Measurements from ENCODE around the gene THTPA. TPM values are rescaled to one million over a fixed set of nuclear protein-coding genes. Genes with fewer than 3 reads are reported as not detected.
"Not testable (repeated sequence)": the region's sequence is repeated elsewhere in the genome, so short reads cannot be mapped to it uniquely, and the experiment has no call there.

THTPA gene
- total RNA-seq, 4 donors from 2014 or later: 14.4 to 47.1 (median 25.2) TPM

DNA sequence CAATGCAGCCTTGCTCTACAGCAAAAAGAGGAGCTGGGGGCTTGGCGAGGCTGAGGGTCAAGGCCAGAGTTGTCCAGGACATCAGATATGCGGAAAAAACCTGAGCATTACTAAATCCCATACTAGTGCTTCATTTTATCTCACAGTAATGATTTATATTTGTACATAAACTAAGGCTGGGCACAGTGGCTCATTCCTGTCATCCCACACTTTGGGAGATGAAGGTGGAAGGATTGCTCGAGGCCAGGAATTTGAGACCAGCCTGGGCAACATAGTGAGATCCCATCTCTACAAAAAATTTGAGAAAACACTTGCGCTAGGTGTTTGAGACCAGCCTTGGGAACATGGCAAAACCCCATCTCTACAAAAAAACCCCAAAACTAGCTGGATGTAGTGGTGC lies 34.1 kb downstream of the THTPA start:
- DNase-seq (ENCODE audit: low spot score in 2 of 2): no peak

DNA sequence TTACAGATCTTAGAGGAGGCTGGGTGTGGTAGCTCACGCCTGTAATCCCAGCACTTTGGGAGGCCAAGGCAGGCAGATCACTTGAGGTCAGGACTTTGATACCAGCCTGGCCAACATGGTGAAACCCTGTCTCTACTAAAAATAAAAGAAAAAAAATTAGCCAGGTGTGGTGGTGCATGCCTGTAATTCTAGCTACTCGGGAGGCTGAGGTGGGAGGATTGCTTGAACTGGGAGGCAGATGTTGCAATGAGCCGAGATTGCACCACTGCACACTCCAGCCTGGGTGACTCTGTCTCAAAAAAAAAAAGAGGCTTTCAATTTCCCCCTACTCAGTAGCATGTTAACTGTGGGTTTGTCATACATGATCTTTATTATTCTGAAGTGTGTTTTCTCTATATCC lies 38.1 kb downstream of the THTPA start:
- H3K9me3 ChIP-seq; DNase-seq (ENCODE audit: low spot score in 2 of 2); H3K36me3 ChIP-seq; H3K27me3 ChIP-seq; H3K4me1 ChIP-seq; H3K4me3 ChIP-seq; H3K27ac ChIP-seq: not testable (repeated sequence)
- WGBS, 2 donors: 81 to 86% methylated on average over 3 of the region's 3 CpGs

More for the DNA sequence above, 34.1 kb downstream of the THTPA start:
- Histone ChIP-seq H3K27ac (no peak overlapping the region), H3K9me3 (no peaks in the 10 kb centered on the region), H3K4me3 (no peak overlapping the region), H3K27me3 (no peaks in the 10 kb centered on the region), H3K4me1 (peaks cover 0 to 5% (median 2%) of the 10 kb centered on the region in 4 donors), H3K36me3 (no peaks in the 10 kb centered on the region)
- TF ChIP-seq EP300 (IDR thresholded peaks at IDR 0.05) (no peak), POLR2A (IDR thresholded peaks at IDR 0.05) (no peak)
- TF ChIP-seq, protein P1, sequence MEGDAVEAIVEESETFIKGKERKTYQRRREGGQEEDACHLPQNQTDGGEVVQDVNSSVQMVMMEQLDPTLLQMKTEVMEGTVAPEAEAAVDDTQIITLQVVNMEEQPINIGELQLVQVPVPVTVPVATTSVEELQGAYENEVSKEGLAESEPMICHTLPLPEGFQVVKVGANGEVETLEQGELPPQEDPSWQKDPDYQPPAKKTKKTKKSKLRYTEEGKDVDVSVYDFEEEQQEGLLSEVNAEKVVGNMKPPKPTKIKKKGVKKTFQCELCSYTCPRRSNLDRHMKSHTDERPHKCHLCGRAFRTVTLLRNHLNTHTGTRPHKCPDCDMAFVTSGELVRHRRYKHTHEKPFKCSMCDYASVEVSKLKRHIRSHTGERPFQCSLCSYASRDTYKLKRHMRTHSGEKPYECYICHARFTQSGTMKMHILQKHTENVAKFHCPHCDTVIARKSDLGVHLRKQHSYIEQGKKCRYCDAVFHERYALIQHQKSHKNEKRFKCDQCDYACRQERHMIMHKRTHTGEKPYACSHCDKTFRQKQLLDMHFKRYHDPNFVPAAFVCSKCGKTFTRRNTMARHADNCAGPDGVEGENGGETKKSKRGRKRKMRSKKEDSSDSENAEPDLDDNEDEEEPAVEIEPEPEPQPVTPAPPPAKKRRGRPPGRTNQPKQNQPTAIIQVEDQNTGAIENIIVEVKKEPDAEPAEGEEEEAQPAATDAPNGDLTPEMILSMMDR (IDR thresholded peaks at IDR 0.05): no peak
- WGBS, 2 donors: 89 to 90% methylated on average over 4 of the region's 4 CpGs

DNA sequence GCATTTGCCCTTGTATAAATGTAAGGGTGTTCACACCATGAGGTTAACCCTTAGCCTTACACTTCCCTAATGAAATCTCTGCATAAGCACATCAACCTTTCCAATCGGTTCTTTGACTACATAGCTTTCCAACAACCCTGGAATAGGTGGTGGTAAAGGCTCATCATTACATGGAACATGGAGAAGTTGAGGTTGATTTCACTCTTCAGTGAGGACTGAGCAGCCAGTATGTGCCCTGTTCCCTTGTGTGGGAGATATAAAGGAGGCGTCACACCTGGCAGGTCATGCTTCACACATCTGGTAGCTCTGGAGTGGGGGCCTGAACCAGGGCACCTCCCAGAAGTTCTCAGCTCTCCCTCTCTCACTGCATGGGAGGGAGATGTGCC lies 44.2 kb downstream of the THTPA start:
- Histone ChIP-seq H3K9me3 (peaks cover 0 to 3% (median 0%) of the 10 kb centered on the region in 4 donors), H3K27me3 (no peaks in the 10 kb centered on the region), H3K27ac (no peak overlapping the region), H3K4me1 (no peaks in the 10 kb centered on the region), H3K36me3 (no peaks in the 10 kb centered on the region), H3K4me3 (no peak overlapping the region)
- TF ChIP-seq EP300 (IDR thresholded peaks at IDR 0.05) (no peak), POLR2A (IDR thresholded peaks at IDR 0.05) (no peak)
- TF ChIP-seq, protein P1 (IDR thresholded peaks at IDR 0.05): no peak
- WGBS, 2 donors: 62 to 89% methylated on average over 2 of the region's 2 CpGs
- no peak for DNase-seq (ENCODE audit: low spot score in 2 of 2)

DNA sequence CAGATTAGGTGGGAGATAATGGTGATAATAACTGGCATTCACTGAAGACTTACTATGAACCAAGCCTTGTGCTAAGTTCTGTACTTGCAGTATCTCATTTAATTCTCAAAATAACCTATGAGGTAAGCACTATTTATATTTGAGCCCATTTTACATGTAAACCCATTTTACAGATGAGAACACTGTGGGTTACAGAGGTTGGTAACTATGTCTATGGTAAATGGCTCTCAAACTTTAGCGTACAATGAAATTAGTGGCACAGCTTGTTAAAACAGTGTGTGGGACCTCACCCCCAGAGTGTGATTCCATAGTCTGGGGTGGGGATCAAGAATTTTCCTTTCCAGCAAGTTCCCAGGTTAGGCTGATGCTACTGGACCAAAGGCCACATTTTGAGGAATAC lies 44.7 kb downstream of the THTPA start:
- 94 to 100% methylated on average over 1 of the region's 1 CpG for WGBS, 2 donors

DNA sequence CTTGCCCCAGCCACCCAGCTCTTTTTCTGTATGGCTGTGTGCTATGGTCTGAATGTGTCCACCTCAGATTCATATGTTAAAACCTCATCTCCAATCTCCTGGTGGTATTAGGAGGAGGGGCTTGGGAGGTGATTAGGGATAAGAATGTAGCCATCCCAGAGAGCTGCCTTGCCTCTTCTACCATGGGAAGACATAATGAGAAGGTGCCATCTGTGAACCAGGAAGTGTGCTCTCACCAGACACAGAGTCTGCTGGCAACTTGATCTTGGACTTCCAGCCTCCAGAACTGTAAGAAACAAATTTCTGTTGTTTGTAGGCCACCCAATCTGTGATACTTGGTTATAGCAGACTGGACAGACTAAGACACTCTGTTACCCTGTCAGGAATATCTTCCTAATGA lies 45.4 kb downstream of the THTPA start:
- TF ChIP-seq EP300 (IDR thresholded peaks at IDR 0.05) (no peak), POLR2A (IDR thresholded peaks at IDR 0.05) (no peak)
- TF ChIP-seq, protein P1 (IDR thresholded peaks at IDR 0.05): no peak
- peaks cover 0 to 3% (median 0%) of the 10 kb centered on the region in 4 donors for H3K9me3 ChIP-seq
- no peaks in the 10 kb centered on the region for H3K4me1 ChIP-seq
- no peak overlapping the region for H3K4me3 ChIP-seq
- H3K36me3 ChIP-seq: no peaks in the 10 kb centered on the region
- H3K27me3 ChIP-seq: no peaks in the 10 kb centered on the region
- DNase-seq (ENCODE audit: low spot score in 2 of 2): no peak
- no peak overlapping the region for H3K27ac ChIP-seq

More for the DNA sequence above, 44.7 kb downstream of the THTPA start:
- no peaks in the 10 kb centered on the region for H3K36me3 ChIP-seq
- no peaks in the 10 kb centered on the region for H3K27me3 ChIP-seq
- no peaks in the 10 kb centered on the region for H3K4me1 ChIP-seq
- TF ChIP-seq EP300 (IDR thresholded peaks at IDR 0.05) (no peak), POLR2A (IDR thresholded peaks at IDR 0.05) (no peak)
- TF ChIP-seq, protein P1 (IDR thresholded peaks at IDR 0.05): no peak
- H3K4me3 ChIP-seq: no peak overlapping the region
- no peak overlapping the region for H3K27ac ChIP-seq
- DNase-seq (ENCODE audit: low spot score in 2 of 2): no peak
- H3K9me3 ChIP-seq: peaks cover 0 to 3% (median 0%) of the 10 kb centered on the region in 4 donors

DNA sequence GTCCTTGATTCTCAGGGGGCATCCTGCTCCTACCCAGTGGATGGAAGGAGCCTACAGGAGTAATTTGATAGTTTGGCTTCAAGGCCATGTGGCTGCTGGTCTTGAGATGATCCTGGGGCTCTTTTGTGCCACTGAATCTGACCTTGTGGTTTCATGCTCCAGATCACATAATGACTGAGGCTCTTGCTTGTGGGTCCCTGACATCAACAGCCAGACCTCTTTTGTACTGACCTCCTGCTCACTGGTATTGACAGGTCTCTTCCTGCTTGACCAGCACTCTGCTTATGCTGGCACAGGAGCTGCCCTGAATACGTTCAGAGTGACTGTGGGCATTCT lies 45.7 kb downstream of the THTPA start:
- TF ChIP-seq POLR2A (IDR thresholded peaks at IDR 0.05): no peak
- TF ChIP-seq, protein P1 (IDR thresholded peaks at IDR 0.05): no peak
- Histone ChIP-seq H3K4me3 (no peak overlapping the region), H3K27me3 (no peaks in the 10 kb centered on the region), H3K4me1 (no peaks in the 10 kb centered on the region), H3K9me3 (peaks cover 0 to 3% (median 0%) of the 10 kb centered on the region in 4 donors), H3K36me3 (no peaks in the 10 kb centered on the region), H3K27ac (no peak overlapping the region)
- 23 to 33% methylated on average over 1 of the region's 1 CpG for WGBS, 2 donors
- no peak for DNase-seq (ENCODE audit: low spot score in 2 of 2)
